Measurements from ENCODE around the gene BIRC3. TPM values are rescaled to one million over a fixed set of nuclear protein-coding genes. Genes with fewer than 3 reads are reported as not detected.
A peak's percentile ranks its signal among the peaks of the same experiment; 100 is the strongest.

Gene BIRC3
- total RNA-seq, 2 experiments from 2014 or later: 27.2 to 66.9 TPM

GRCh38 chr11:102286292-102286691 is 31.0 kb upstream of the BIRC3 start:
- no peaks in the 10 kb centered on the region for H3K9me3 ChIP-seq (ENCODE audit: low read length)
- H3K4me2 ChIP-seq (ENCODE audit: low read length): no peak overlapping the region
- H3K36me3 ChIP-seq (ENCODE audit: insufficient read depth, low read length): no peaks in the 10 kb centered on the region
- BruUV-seq (replicated peaks): no TSS peak
- no peaks in the 10 kb centered on the region for H4K20me1 ChIP-seq (ENCODE audit: insufficient read depth, low read length)
- no peak for DNase-seq (ENCODE audit: low spot score)
- ChIA-PET CTCF (ENCODE audit: unreplicated experiment) (no interaction called here), POLR2A (no interaction called here)
- intact Hi-C loops (cut with micrococcal nuclease; ENCODE audit: unreplicated experiment): loop anchor here (5.0 to 10.0 kb wide), 2 partner anchors 371 to 381 kb away; partner anchors contain the start of genes ANGPTL5 and CEP126
- no peaks in the 10 kb centered on the region for H3K79me2 ChIP-seq (ENCODE audit: insufficient read depth, low read depth, low read length)
- H3K4me3 ChIP-seq (ENCODE audit: low read depth, low read length, poor library complexity, severe bottlenecking): no peak overlapping the region
- TF ChIP-seq EZH2phosphoT487 (IDR thresholded peaks at IDR 0.05; ENCODE audit: borderline replicate concordance, low read depth, low read length) (no peak), CTCF (conservative IDR thresholded peaks at IDR 0.05; ENCODE audit: low read length) (no peak)
- no peak overlapping the region for H2AFZ ChIP-seq (ENCODE audit: low read length)
- H3K9me2 ChIP-seq (ENCODE audit: insufficient read depth, low read length): no peaks in the 10 kb centered on the region
- peaks cover 26% of the 10 kb centered on the region for H3K4me1 ChIP-seq (ENCODE audit: insufficient read depth, low read length, poor library complexity, severe bottlenecking)
- no peak overlapping the region for H3K27ac ChIP-seq (ENCODE audit: low read depth, low read length, poor library complexity, severe bottlenecking)

- peak overlapping the region; percentile 86 for H2AFZ ChIP-seq (ENCODE audit: low read length)
- no peaks in the 10 kb centered on the region for H3K36me3 ChIP-seq (ENCODE audit: insufficient read depth, low read length)
- peak; percentile 93 for TF ChIP-seq CTCF (conservative IDR thresholded peaks at IDR 0.05; ENCODE audit: low read length)
- no peak for TF ChIP-seq EZH2phosphoT487 (IDR thresholded peaks at IDR 0.05; ENCODE audit: borderline replicate concordance, low read depth, low read length)
- BruUV-seq (replicated peaks): no TSS peak
- ChIA-PET POLR2A (interaction anchor here (0.5 to 1.6 kb wide), 10 partner anchors 9 to 323 kb away, joined by 3 to 10 read pairs (median 4); no protein-coding TSS in a partner anchor), CTCF (ENCODE audit: unreplicated experiment) (interaction anchor here (0.6 kb wide), 1 partner anchor 324 kb away, joined by 4 read pairs; no protein-coding TSS in a partner anchor)
- H4K20me1 ChIP-seq (ENCODE audit: insufficient read depth, low read length): no peaks in the 10 kb centered on the region
- peaks cover 26% of the 10 kb centered on the region for H3K4me1 ChIP-seq (ENCODE audit: insufficient read depth, low read length, poor library complexity, severe bottlenecking)
- no peaks in the 10 kb centered on the region for H3K9me2 ChIP-seq (ENCODE audit: insufficient read depth, low read length)
- no peak overlapping the region for H3K27ac ChIP-seq (ENCODE audit: low read depth, low read length, poor library complexity, severe bottlenecking)
- peak overlapping the region; percentile 36 for H3K4me3 ChIP-seq (ENCODE audit: low read depth, low read length, poor library complexity, severe bottlenecking)
- H3K4me2 ChIP-seq (ENCODE audit: low read length): peak overlapping the region; percentile 63
- DNase-seq (ENCODE audit: low spot score): peak; percentile 86
- intact Hi-C loops (cut with micrococcal nuclease; ENCODE audit: unreplicated experiment): loop anchor here (1.0 to 10.0 kb wide), 7 partner anchors 31 to 379 kb away; partner anchors contain the start of genes ANGPTL5, BIRC2 and CEP126
- H3K79me2 ChIP-seq (ENCODE audit: insufficient read depth, low read depth, low read length): no peaks in the 10 kb centered on the region
- no peaks in the 10 kb centered on the region for H3K9me3 ChIP-seq (ENCODE audit: low read length)
Measured at GRCh38 chr11:102287964-102288724, 29.1 kb upstream of the BIRC3 start.

- TF ChIP-seq EZH2phosphoT487 (IDR thresholded peaks at IDR 0.05; ENCODE audit: borderline replicate concordance, low read depth, low read length): no peak
- TF ChIP-seq CTCF (conservative IDR thresholded peaks at IDR 0.05; ENCODE audit: low read length): no peak
- no peaks in the 10 kb centered on the region for H3K36me3 ChIP-seq (ENCODE audit: insufficient read depth, low read length)
- CTCF ChIA-PET (ENCODE audit: unreplicated experiment): interaction anchor here (0.6 to 1.3 kb wide), 2 partner anchors 19 to 324 kb away, joined by 4 to 5 read pairs; no protein-coding TSS in a partner anchor
- BruUV-seq (replicated peaks): no TSS peak
- H4K20me1 ChIP-seq (ENCODE audit: insufficient read depth, low read length): no peaks in the 10 kb centered on the region
- POLR2A ChIA-PET: interaction anchor here (0.5 to 1.6 kb wide), 7 partner anchors 10 to 63 kb away, joined by 3 to 10 read pairs (median 4); no protein-coding TSS in a partner anchor
- intact Hi-C loops (cut with micrococcal nuclease; ENCODE audit: unreplicated experiment): loop anchor here (1.0 to 10.0 kb wide), 7 partner anchors 31 to 379 kb away; partner anchors contain the start of genes ANGPTL5, BIRC2 and CEP126
- no peaks in the 10 kb centered on the region for H3K9me3 ChIP-seq (ENCODE audit: low read length)
- no peaks in the 10 kb centered on the region for H3K9me2 ChIP-seq (ENCODE audit: insufficient read depth, low read length)
- H3K27ac ChIP-seq (ENCODE audit: low read depth, low read length, poor library complexity, severe bottlenecking): no peak overlapping the region
- no peak overlapping the region for H3K4me3 ChIP-seq (ENCODE audit: low read depth, low read length, poor library complexity, severe bottlenecking)
- H2AFZ ChIP-seq (ENCODE audit: low read length): peak overlapping the region; percentile 86
- peaks cover 32% of the 10 kb centered on the region for H3K4me1 ChIP-seq (ENCODE audit: insufficient read depth, low read length, poor library complexity, severe bottlenecking)
- peak overlapping the region; percentile 63 for H3K4me2 ChIP-seq (ENCODE audit: low read length)
- no peak for DNase-seq (ENCODE audit: low spot score)
- no peaks in the 10 kb centered on the region for H3K79me2 ChIP-seq (ENCODE audit: insufficient read depth, low read depth, low read length)
Measured at GRCh38 chr11:102288725-102289083, 28.6 kb upstream of the BIRC3 start.
